ENCODE data around the gene MEF2C. TPM values are rescaled to one million over a fixed set of nuclear protein-coding genes. Genes with fewer than 3 reads are reported as not detected.

The MEF2C gene
- polyA plus RNA-seq, 1 donor (not counting 4 experiments of a cell fraction or from before 2014, with no cell fraction given) = 0.10 TPM

DNA sequence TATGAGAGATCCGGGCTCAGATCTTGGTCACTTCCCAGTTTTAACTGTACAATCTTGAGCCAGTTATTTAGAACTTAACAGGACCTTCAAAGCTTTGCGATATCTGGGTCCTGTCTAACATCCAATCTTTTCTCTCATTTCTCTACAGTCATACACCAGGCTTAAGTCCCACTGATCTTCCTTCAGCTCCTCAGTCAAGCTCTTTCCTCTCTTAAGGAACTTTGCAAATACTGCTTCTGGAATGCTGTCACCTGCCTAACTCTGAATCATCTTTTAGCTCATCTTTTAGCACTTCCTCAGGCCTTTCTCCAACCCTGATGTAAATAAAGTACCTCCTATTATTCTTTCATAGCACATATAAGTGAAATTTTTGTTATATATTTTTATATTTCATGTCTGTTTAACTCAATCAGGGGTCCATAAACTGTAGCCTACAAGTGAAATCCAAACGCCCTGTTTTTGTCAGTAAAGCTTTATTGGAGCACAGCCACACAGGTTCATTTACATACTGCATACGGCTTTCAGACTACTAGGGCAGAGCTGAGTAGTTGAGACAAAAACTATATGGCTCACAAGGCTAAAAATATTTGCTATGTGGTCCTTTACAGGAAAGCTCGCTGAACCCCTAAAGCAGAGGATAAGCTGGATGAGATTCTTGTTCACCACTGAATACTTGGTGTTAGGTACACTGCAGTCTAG lies 63.5 kb downstream of the MEF2C start:
- no peak for TF ChIP-seq EZH2 (IDR thresholded peaks at IDR 0.05; ENCODE audit: low read length)
- TF ChIP-seq, protein P1, sequence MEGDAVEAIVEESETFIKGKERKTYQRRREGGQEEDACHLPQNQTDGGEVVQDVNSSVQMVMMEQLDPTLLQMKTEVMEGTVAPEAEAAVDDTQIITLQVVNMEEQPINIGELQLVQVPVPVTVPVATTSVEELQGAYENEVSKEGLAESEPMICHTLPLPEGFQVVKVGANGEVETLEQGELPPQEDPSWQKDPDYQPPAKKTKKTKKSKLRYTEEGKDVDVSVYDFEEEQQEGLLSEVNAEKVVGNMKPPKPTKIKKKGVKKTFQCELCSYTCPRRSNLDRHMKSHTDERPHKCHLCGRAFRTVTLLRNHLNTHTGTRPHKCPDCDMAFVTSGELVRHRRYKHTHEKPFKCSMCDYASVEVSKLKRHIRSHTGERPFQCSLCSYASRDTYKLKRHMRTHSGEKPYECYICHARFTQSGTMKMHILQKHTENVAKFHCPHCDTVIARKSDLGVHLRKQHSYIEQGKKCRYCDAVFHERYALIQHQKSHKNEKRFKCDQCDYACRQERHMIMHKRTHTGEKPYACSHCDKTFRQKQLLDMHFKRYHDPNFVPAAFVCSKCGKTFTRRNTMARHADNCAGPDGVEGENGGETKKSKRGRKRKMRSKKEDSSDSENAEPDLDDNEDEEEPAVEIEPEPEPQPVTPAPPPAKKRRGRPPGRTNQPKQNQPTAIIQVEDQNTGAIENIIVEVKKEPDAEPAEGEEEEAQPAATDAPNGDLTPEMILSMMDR (optimal IDR thresholded peaks at IDR 0.05 in 1 of 3, IDR thresholded peaks at IDR 0.05 in 1 of 3, conservative IDR thresholded peaks at IDR 0.05 in 1 of 3; ENCODE audit: extremely low read depth in 1 of 3, insufficient read depth in 2 of 3, low read length in 3 of 3) = no peak
- Histone ChIP-seq H3K9ac (ENCODE audit: control insufficient read depth, extremely low read depth, insufficient read depth, low read length) (no peak overlapping the region), H3K4me2 (ENCODE audit: control insufficient read depth, extremely low read depth, insufficient read depth, low read depth, low read length) (no peak overlapping the region), H4K20me1 (ENCODE audit: control insufficient read depth, extremely low read depth, insufficient read depth, low read length) (no peaks in the 10 kb centered on the region), H3K4me1 (ENCODE audit: control insufficient read depth, extremely low read depth, insufficient read depth, low read length) (no peaks in the 10 kb centered on the region), H3K9me1 (ENCODE audit: control insufficient read depth, extremely low read depth, insufficient read depth, low read length) (no peaks in the 10 kb centered on the region), H3K4me3 (ENCODE audit: control insufficient read depth in 2 of 3, extremely low read depth in 1 of 3, insufficient read depth in 2 of 3, low read depth in 1 of 3, low read length in 3 of 3) (no peak overlapping the region), H3K9me3 (ENCODE audit: control insufficient read depth, low read depth, low read length) (no peaks in the 10 kb centered on the region), H3K36me3 (ENCODE audit: control insufficient read depth in 2 of 2, extremely low read depth in 1 of 2, insufficient read depth in 2 of 2, low read length in 2 of 2) (no peaks in the 10 kb centered on the region), H3K27ac (ENCODE audit: control insufficient read depth, insufficient read depth, low read length) (no peak overlapping the region), H3K27me3 (ENCODE audit: control insufficient read depth, extremely low read depth, insufficient read depth, low read length) (no peaks in the 10 kb centered on the region), H2AFZ (ENCODE audit: control insufficient read depth, low read length) (no peak overlapping the region), H3K79me2 (ENCODE audit: control insufficient read depth, insufficient read depth, low read length) (no peaks in the 10 kb centered on the region)
- dilution Hi-C loops (cut with MboI; ENCODE audit: extremely low pct_ligation_motif_present, low sequenced_read_pairs) = no loop called here
- FAIRE-seq = no peak
- DNase-seq (ENCODE audit: low read depth, low spot score) = no peak

DNA sequence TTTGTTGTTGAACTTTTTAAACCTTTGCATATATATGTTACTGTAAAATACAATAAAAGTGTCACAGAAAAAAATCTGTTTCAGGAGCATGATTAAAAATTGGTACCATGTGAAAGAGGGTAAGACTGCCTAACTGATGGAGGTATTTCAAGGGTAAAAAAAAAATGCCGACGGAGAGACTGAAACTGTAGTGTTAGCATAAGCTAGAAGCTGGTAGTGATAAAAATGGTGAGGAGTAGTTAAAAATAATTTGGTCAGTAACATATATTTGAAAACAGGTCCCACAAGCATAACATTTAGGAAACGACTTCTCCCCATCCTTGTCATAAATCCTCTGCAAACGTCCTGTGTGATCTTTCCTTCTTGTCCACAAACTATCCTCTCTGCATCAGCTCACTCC lies 64.7 kb downstream of the MEF2C start:
- Histone ChIP-seq H3K27me3 (ENCODE audit: control insufficient read depth, extremely low read depth, insufficient read depth, low read length) (no peaks in the 10 kb centered on the region), H3K36me3 (ENCODE audit: control insufficient read depth in 2 of 2, extremely low read depth in 1 of 2, insufficient read depth in 2 of 2, low read length in 2 of 2) (no peaks in the 10 kb centered on the region), H3K4me3 (ENCODE audit: control insufficient read depth in 2 of 3, extremely low read depth in 1 of 3, insufficient read depth in 2 of 3, low read depth in 1 of 3, low read length in 3 of 3) (no peak overlapping the region), H3K27ac (ENCODE audit: control insufficient read depth, insufficient read depth, low read length) (no peak overlapping the region), H3K4me1 (ENCODE audit: control insufficient read depth, extremely low read depth, insufficient read depth, low read length) (no peaks in the 10 kb centered on the region), H3K4me2 (ENCODE audit: control insufficient read depth, extremely low read depth, insufficient read depth, low read depth, low read length) (no peak overlapping the region), H4K20me1 (ENCODE audit: control insufficient read depth, extremely low read depth, insufficient read depth, low read length) (no peaks in the 10 kb centered on the region), H3K79me2 (ENCODE audit: control insufficient read depth, insufficient read depth, low read length) (no peaks in the 10 kb centered on the region), H3K9me3 (ENCODE audit: control insufficient read depth, low read depth, low read length) (no peaks in the 10 kb centered on the region), H3K9ac (ENCODE audit: control insufficient read depth, extremely low read depth, insufficient read depth, low read length) (no peak overlapping the region), H2AFZ (ENCODE audit: control insufficient read depth, low read length) (no peak overlapping the region), H3K9me1 (ENCODE audit: control insufficient read depth, extremely low read depth, insufficient read depth, low read length) (no peaks in the 10 kb centered on the region)
- FAIRE-seq (no peak), DNase-seq (ENCODE audit: low read depth, low spot score) (no peak)
- TF ChIP-seq, protein P1 (optimal IDR thresholded peaks at IDR 0.05 in 1 of 3, IDR thresholded peaks at IDR 0.05 in 1 of 3, conservative IDR thresholded peaks at IDR 0.05 in 1 of 3; ENCODE audit: extremely low read depth in 1 of 3, insufficient read depth in 2 of 3, low read length in 3 of 3) = no peak
- TF ChIP-seq EZH2 (IDR thresholded peaks at IDR 0.05; ENCODE audit: low read length) = no peak
- dilution Hi-C loops (cut with MboI; ENCODE audit: extremely low pct_ligation_motif_present, low sequenced_read_pairs) = no loop called here

Data from keratinocyte (primary cell).